ENCODE measurements around the gene DPM2. TPM values are rescaled to one million over a fixed set of nuclear protein-coding genes. Genes with fewer than 3 reads are reported as not detected.

The DPM2 gene
- total RNA-seq, 4 donors from 2014 or later: 6.6 to 13.3 (median 8.5) TPM

DNA sequence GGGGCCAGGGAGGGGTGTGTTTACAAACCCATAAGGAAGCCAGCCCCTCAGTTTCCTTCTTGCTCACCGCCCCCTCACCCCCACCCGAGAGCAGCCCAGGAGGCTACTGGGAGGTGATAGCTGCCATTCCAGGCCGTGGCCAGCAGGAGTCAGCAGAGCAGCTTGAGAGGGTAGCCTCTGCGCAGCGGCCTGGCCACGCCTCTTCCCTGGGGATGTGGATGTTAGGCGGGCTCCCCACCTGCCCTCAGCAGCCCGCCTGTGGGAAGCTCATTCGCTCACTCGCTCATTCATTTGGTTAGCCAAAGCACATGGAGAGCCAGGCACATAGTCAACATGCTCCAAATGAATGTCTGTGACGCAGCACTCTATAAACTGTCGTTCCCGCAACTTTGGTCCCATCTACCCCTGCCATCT, 6.1 kb upstream of the DPM2 start:
- 6% methylated on average over 5 of the region's 13 CpGs for WGBS
- intact Hi-C loops (cut with DNase I): loop anchor here (1.0 to 5.0 kb wide), 3 partner anchors 39 to 173 kb away; partner anchors contain the start of gene EEIG1
- peak; percentile 94 for DNase-seq (ENCODE audit: extremely low spot score)
- Histone ChIP-seq H3K9me3 (no peaks in the 10 kb centered on the region), H3K27ac (replicated peaks in 1 of 4) (peak overlapping the region in 2 of 4 donors; percentile 38 to 54), H3K4me3 (no peak overlapping the region), H3K4me1 (peaks cover 31 to 55% (median 52%) of the 10 kb centered on the region in 4 donors), H3K27me3 (no peaks in the 10 kb centered on the region), H3K36me3 (peaks cover 13 to 65% (median 33%) of the 10 kb centered on the region in 4 donors)
- TF ChIP-seq POLR2A (IDR thresholded peaks at IDR 0.05; ENCODE audit: low read depth): no peak
- peak; percentile 45 to 69 for TF ChIP-seq POLR2AphosphoS5 (IDR thresholded peaks at IDR 0.05)
- TF ChIP-seq EP300 (IDR thresholded peaks at IDR 0.05): no peak
- TF ChIP-seq, protein P1, sequence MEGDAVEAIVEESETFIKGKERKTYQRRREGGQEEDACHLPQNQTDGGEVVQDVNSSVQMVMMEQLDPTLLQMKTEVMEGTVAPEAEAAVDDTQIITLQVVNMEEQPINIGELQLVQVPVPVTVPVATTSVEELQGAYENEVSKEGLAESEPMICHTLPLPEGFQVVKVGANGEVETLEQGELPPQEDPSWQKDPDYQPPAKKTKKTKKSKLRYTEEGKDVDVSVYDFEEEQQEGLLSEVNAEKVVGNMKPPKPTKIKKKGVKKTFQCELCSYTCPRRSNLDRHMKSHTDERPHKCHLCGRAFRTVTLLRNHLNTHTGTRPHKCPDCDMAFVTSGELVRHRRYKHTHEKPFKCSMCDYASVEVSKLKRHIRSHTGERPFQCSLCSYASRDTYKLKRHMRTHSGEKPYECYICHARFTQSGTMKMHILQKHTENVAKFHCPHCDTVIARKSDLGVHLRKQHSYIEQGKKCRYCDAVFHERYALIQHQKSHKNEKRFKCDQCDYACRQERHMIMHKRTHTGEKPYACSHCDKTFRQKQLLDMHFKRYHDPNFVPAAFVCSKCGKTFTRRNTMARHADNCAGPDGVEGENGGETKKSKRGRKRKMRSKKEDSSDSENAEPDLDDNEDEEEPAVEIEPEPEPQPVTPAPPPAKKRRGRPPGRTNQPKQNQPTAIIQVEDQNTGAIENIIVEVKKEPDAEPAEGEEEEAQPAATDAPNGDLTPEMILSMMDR (IDR thresholded peaks at IDR 0.05): peak; percentile 92 to 98 (median 96)

DNA sequence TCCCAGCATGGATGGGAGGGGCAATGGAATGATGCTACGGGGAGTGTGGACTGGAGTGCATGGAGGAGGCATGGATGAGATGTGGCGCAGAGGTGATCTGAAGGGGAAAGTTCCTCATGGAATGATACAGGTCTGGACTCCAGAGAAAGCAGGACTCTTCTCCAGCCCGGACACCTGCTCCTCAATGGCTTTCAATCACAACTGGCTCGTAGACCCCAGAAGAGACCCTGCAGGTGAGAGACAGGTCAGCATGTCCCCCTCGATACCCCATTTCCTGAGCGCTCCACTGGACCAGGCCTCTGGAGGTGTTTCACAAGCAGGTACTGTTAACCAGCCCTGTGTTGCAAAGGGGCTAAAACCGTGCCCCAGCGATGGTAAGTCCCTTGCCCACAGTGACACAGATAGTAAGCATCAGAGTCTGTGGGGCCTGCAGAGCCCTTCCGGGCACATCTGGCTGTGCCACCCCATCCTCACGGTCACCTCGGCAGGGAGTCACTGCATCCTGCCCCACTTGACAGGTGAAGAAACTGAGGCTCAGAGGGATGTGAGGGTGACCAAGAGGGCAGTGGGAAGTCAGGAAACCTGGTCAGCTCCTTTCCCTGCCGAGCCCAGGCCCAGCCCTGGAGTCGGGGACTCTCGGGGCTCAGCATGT, 5.5 kb upstream of the DPM2 start:
- Histone ChIP-seq H3K4me1 (peaks cover 31 to 56% (median 53%) of the 10 kb centered on the region in 4 donors), H3K9me3 (no peaks in the 10 kb centered on the region), H3K36me3 (peaks cover 13 to 61% (median 33%) of the 10 kb centered on the region in 4 donors), H3K27me3 (no peaks in the 10 kb centered on the region), H3K27ac (replicated peaks in 1 of 4) (peak overlapping the region in 2 of 4 donors; percentile 2 to 54), H3K4me3 (no peak overlapping the region)
- intact Hi-C loops (cut with DNase I): loop anchor here (1.0 to 5.0 kb wide), 3 partner anchors 39 to 174 kb away; partner anchors contain the start of gene EEIG1
- no peak for TF ChIP-seq EP300 (IDR thresholded peaks at IDR 0.05)
- TF ChIP-seq, protein P1 (IDR thresholded peaks at IDR 0.05): peak in 1 of 3 experiments; percentile 4
- DNase-seq (ENCODE audit: extremely low spot score): no peak
- 66% methylated on average over 13 of the region's 14 CpGs for WGBS

DNA sequence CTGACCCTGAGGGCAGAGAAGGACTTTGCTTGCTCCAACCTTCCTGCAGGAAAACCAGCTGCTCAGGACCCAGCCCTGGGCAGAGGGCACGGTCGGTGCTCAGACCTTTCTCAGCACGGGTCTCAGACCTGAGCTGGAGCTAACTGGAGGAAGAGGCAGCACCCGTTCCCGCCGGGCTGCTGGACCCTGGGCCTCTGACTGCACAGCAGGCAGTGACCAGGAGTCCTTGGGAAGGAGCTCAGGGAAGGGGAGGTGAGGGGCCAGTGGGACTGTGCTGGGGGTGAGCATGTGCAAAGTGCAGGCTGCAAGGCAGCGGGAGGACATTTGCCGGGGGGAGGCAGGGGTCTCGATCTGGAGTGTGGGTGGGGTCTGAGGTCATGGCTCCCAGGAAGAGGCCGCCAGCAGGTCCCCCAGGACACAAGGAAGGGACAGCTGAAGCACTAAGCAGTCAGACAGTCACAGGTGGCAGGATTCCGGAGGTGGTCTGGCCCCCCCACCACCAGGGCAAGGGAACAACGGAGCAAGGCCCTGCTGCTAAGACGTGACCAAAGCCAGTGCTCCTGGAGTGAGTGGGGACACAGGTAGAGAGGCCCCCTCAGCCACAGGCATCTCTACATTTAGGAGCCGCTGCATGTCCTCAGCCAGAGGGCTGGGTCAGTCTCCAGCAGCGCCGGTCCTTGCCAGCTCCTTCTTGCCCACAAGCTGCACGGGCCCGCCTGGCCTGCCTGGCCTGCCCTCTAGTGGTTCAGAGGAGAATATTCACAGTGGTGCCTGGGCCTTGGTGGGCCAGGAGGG, 4.8 kb upstream of the DPM2 start:
- no peak for DNase-seq (ENCODE audit: extremely low spot score)
- no peaks in the 10 kb centered on the region for H3K9me3 ChIP-seq
- H3K4me1 ChIP-seq: peaks cover 35 to 60% (median 54%) of the 10 kb centered on the region in 4 donors
- 37% methylated on average over 12 of the region's 18 CpGs for WGBS
- H3K27ac ChIP-seq (replicated peaks in 1 of 4): peak overlapping the region in 3 of 4 donors; percentile 10 to 50 (median 17)
- H3K27me3 ChIP-seq: no peaks in the 10 kb centered on the region
- H3K36me3 ChIP-seq: peaks cover 13 to 53% (median 30%) of the 10 kb centered on the region in 4 donors
- no peak overlapping the region for H3K4me3 ChIP-seq
- intact Hi-C loops (cut with DNase I): loop anchor here (1.0 to 5.0 kb wide), 3 partner anchors 40 to 174 kb away; partner anchors contain the start of gene EEIG1
- TF ChIP-seq POLR2A (IDR thresholded peaks at IDR 0.05; ENCODE audit: low read depth) (no peak), POLR2AphosphoS5 (IDR thresholded peaks at IDR 0.05) (peak in 1 of 2 donors; percentile 54), EP300 (IDR thresholded peaks at IDR 0.05) (no peak)
- TF ChIP-seq, protein P1 (IDR thresholded peaks at IDR 0.05): peak; percentile 80 to 97 (median 89)

DNA sequence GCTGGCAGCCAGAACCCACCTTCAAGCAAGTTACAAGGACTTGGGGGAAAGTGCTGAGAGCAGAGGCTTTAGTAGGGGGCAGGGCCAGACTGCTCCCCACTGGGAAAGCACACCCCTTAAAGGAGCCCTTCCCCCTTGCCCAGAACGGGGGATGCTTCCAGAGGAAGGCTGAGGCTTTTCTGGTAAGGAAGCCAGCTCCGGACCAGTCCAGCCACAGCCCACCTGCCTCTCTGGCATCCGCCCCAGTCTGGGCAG, 4.2 kb upstream of the DPM2 start:
- 50% methylated on average over 3 of the region's 3 CpGs for WGBS
- intact Hi-C loops (cut with DNase I): loop anchor here (2.0 to 5.0 kb wide), 2 partner anchors 40 to 175 kb away; partner anchors contain the start of gene EEIG1
- Histone ChIP-seq H3K9me3 (no peaks in the 10 kb centered on the region), H3K4me1 (peaks cover 37 to 65% (median 57%) of the 10 kb centered on the region in 4 donors), H3K4me3 (no peak overlapping the region), H3K36me3 (peaks cover 13 to 51% (median 29%) of the 10 kb centered on the region in 4 donors), H3K27me3 (no peaks in the 10 kb centered on the region), H3K27ac (replicated peaks in 1 of 4) (peak overlapping the region in 3 of 4 donors; percentile 10 to 50 (median 20))
- no peak for DNase-seq (ENCODE audit: extremely low spot score)
- TF ChIP-seq, protein P1 (IDR thresholded peaks at IDR 0.05): no peak
- TF ChIP-seq POLR2AphosphoS5 (IDR thresholded peaks at IDR 0.05) (no peak), POLR2A (IDR thresholded peaks at IDR 0.05; ENCODE audit: low read depth) (no peak), EP300 (IDR thresholded peaks at IDR 0.05) (no peak)
